GM18909 (cell line): Measurements from ENCODE around the gene RPP14.
"Not testable (repeated sequence)": the region's sequence is repeated elsewhere in the genome, so short reads cannot be mapped to it uniquely, and the experiment has no call there.

ENCODE experiments used
- ATAC-seq: cut with Tn5 transposase; IDR thresholded peaks from one replicate; pipeline ENCODE4 v1.9.1; 2021; ENCODE audit warnings: mild to moderate bottlenecking; ENCODE audit not compliant: unreplicated experiment, poor library complexity

RPP14 gene

GRCh38 chr3:58290446-58290845 is 15.6 kb upstream of the RPP14 start:
- ATAC-seq, result not testable (repeated sequence)

GRCh38 chr3:58291671-58292338 is 14.2 kb upstream of the RPP14 start:
- ATAC-seq, result no peak

GRCh38 chr3:58292866-58293265 is 13.2 kb upstream of the RPP14 start:
- ATAC-seq, result no peak

- ATAC-seq, result no peak
Observed at GRCh38 chr3:58293516-58293915, 12.5 kb upstream of the RPP14 start.

GRCh38 chr3:58296269-58296668 is 9.8 kb upstream of the RPP14 start:
- no peak for ATAC-seq

- no peak for ATAC-seq
Observed at GRCh38 chr3:58296843-58297242, 9.2 kb upstream of the RPP14 start.

GRCh38 chr3:58298190-58298589 is 7.9 kb upstream of the RPP14 start:
- no peak for ATAC-seq

GRCh38 chr3:58299075-58299474 is 7.0 kb upstream of the RPP14 start:
- no peak for ATAC-seq

- ATAC-seq, result no peak
Observed at GRCh38 chr3:58299839-58300516, 6.1 kb upstream of the RPP14 start.

- ATAC-seq, result no peak
Observed at GRCh38 chr3:58307639-58308215, 1.7 kb downstream of the RPP14 start.

- ATAC-seq, result no peak
Observed at GRCh38 chr3:58308728-58309127, 2.7 kb downstream of the RPP14 start.

GRCh38 chr3:58317811-58318210 is 11.8 kb downstream of the RPP14 start:
- no peak for ATAC-seq

- no peak for ATAC-seq
Observed at GRCh38 chr3:58321791-58322190, 15.7 kb downstream of the RPP14 start.

GRCh38 chr3:58322793-58323192 is 16.7 kb downstream of the RPP14 start:
- no peak for ATAC-seq

- ATAC-seq, result no peak
Observed at GRCh38 chr3:58323529-58324390, 17.7 kb downstream of the RPP14 start.

GRCh38 chr3:58324391-58325390 is 18.6 kb downstream of the RPP14 start:
- no peak for ATAC-seq

GRCh38 chr3:58325525-58325992 is 19.5 kb downstream of the RPP14 start:
- no peak for ATAC-seq

GRCh38 chr3:58326267-58326900 is 20.3 kb downstream of the RPP14 start:
- ATAC-seq, result no peak
